H1 (cell line): Measurements from ENCODE around the gene ZNF454. TPM values are rescaled to one million over a fixed set of nuclear protein-coding genes. Genes with fewer than 3 reads are reported as not detected.

ENCODE experiments used
- CTCF ChIA-PET: fragments of 300-600 bp; sonication (Branson Sonifier 250); formaldehyde crosslinking; loops from one replicate; lab custom pipeline; 2021; ENCODE audit not compliant: partially characterized antibody; lab: Charles Lee
- POLR2A ChIA-PET: fragments of 300-600 bp; sonication (Branson Sonifier 250); formaldehyde crosslinking; loops from one replicate; lab custom pipeline; 2021; ENCODE audit warnings: inconsistent platforms; ENCODE audit not compliant: partially characterized antibody; lab: Charles Lee
- DNase-seq, 2 experiments: peaks; one replicate each; pipeline versions ENCODE4 v3.0.0 to v3.0.0-alpha.2; 2010 to 2022; ENCODE audit warnings: low spot score in 2 of 2, low read depth in 1 of 2, mixed read lengths in 1 of 2
- FAIRE-seq: peaks from 2 replicates; lab custom pipeline; 2011; peaks lifted over from hg19 to GRCh38; lab: Jason Lieb, UNC
- H2AFZ ChIP-seq: 2 replicates; pipeline ENCODE4 v1.8.1; 2012; ENCODE audit warnings: low read length, inconsistent platforms
- H2AK5ac ChIP-seq: 2 replicates; pipeline ENCODE4 v1.6.1; 2013; ENCODE audit warnings: low read depth, low read length
- H2BK120ac ChIP-seq: replicated peaks from 2 replicates; pipeline ENCODE3; 2013; ENCODE audit warnings: low read depth, low read length, inconsistent platforms
- H2BK12ac ChIP-seq: 2 replicates; pipeline ENCODE4 v1.6.1; 2013; ENCODE audit warnings: low read depth, low read length
- H2BK15ac ChIP-seq: 2 replicates; pipeline ENCODE4 v1.6.1; 2013; ENCODE audit warnings: low read length
- H2BK20ac ChIP-seq: 2 replicates; pipeline ENCODE4 v1.6.1; 2013; ENCODE audit warnings: low read length
- H2BK5ac ChIP-seq: 2 replicates; pipeline ENCODE4 v1.6.1; 2013; ENCODE audit warnings: low read depth, low read length
- H3K14ac ChIP-seq: 2 replicates; pipeline ENCODE4 v1.6.1; 2013; ENCODE audit warnings: inconsistent platforms; ENCODE audit not compliant: insufficient read length
- H3K18ac ChIP-seq: 2 replicates; pipeline ENCODE4 v1.6.1; 2013; ENCODE audit warnings: low read length; ENCODE audit errors: extremely low read depth
- H3K23ac ChIP-seq: 2 replicates; pipeline ENCODE4 v1.6.1; 2013; ENCODE audit warnings: inconsistent platforms; ENCODE audit not compliant: insufficient read length
- H3K23me2 ChIP-seq: 2 replicates; pipeline ENCODE4 v1.6.1; 2013; ENCODE audit warnings: low read depth, low read length
- H3K27ac ChIP-seq: 2 replicates; pipeline ENCODE4 v1.6.1; 2011; ENCODE audit warnings: low read depth, low read length, inconsistent platforms
- H3K27me3 ChIP-seq, 4 experiments: replicated peaks in 1 of 4; 1 replicate in 1 of 4; 2 replicates in 3 of 4; pipeline versions ENCODE4 v1.6.1 to v1.8.1; 2011 to 2013; ENCODE audit warnings: low read length in 3 of 4, mild to moderate bottlenecking in 3 of 4, inconsistent platforms in 2 of 4, mixed read lengths in 2 of 4, moderate library complexity in 1 of 4; ENCODE audit not compliant: control insufficient read depth in 3 of 4, insufficient read depth in 3 of 4; ENCODE audit errors: extremely low read depth in 1 of 4
- H3K36me3 ChIP-seq, 4 experiments: 2 replicates each; pipeline versions ENCODE4 v1.6.1 to v1.8.1; 2011 to 2013; ENCODE audit warnings: mild to moderate bottlenecking in 4 of 4, low read length in 3 of 4, moderate library complexity in 2 of 4, control low read depth in 1 of 4, inconsistent platforms in 1 of 4; ENCODE audit not compliant: insufficient read depth in 4 of 4, control insufficient read depth in 2 of 4
- H3K4ac ChIP-seq: replicated peaks from 2 replicates; pipeline ENCODE3; 2013; ENCODE audit warnings: low read length, low read depth, mixed read lengths, inconsistent platforms; ENCODE audit not compliant: insufficient read length
- H3K4me1 ChIP-seq, 4 experiments: replicated peaks in 1 of 4; 1 replicate in 1 of 4; 2 replicates in 3 of 4; pipeline versions ENCODE4 v1.6.1 to v1.8.1; 2011 to 2013; ENCODE audit warnings: low read length in 3 of 4, inconsistent platforms in 2 of 4, mixed read lengths in 1 of 4; ENCODE audit not compliant: insufficient read depth in 4 of 4, control insufficient read depth in 3 of 4
- H3K4me2 ChIP-seq, 2 experiments: 2 replicates each; pipeline versions ENCODE4 v1.6.1 to v1.8.1; 2011 to 2013; ENCODE audit warnings: low read depth in 2 of 2, low read length in 2 of 2, control low read depth in 1 of 2, inconsistent platforms in 1 of 2, mild to moderate bottlenecking in 1 of 2; ENCODE audit not compliant: insufficient read depth in 1 of 2
- H3K4me3 ChIP-seq, 4 experiments: fragments of 200-600, 300-600 bp in 1 of 4; sonication (generic), shearing (Covaris generic), sonication (Bioruptor Twin) in 1 of 4; 2 replicates each; pipeline versions ENCODE4 v1.5.1 to v1.8.1; 2011 to 2016; ENCODE audit warnings: low read length in 4 of 4, low read depth in 3 of 4, control low read depth in 2 of 4, inconsistent platforms in 2 of 4, mild to moderate bottlenecking in 2 of 4, mixed read lengths in 1 of 4, moderate library complexity in 1 of 4; ENCODE audit not compliant: insufficient read depth in 2 of 4; ENCODE audit errors: extremely low read depth in 1 of 4
- H3K56ac ChIP-seq: replicated peaks from 2 replicates; pipeline ENCODE3; 2013; ENCODE audit warnings: low read depth, mild to moderate bottlenecking, mixed read lengths, low read length, inconsistent platforms; ENCODE audit not compliant: insufficient read length
- H3K79me1 ChIP-seq: 2 replicates; pipeline ENCODE4 v1.6.1; 2013; ENCODE audit warnings: low read depth, low read length, control low read depth
- H3K79me2 ChIP-seq, 2 experiments: 2 replicates each; pipeline versions ENCODE4 v1.6.1 to v1.8.1; 2012 to 2013; ENCODE audit warnings: low read length in 2 of 2, mild to moderate bottlenecking in 2 of 2, inconsistent platforms in 1 of 2; ENCODE audit not compliant: insufficient read depth in 2 of 2, control insufficient read depth in 1 of 2
- H3K9ac ChIP-seq, 4 experiments: replicated peaks in 1 of 4; 1 replicate in 1 of 4; 2 replicates in 3 of 4; pipeline versions ENCODE4 v1.6.1 to v1.8.1; 2011 to 2013; ENCODE audit warnings: low read depth in 3 of 4, low read length in 3 of 4, control low read depth in 2 of 4, mild to moderate bottlenecking in 2 of 4, moderate library complexity in 2 of 4, inconsistent platforms in 1 of 4; ENCODE audit errors: extremely low read depth in 1 of 4
- H3K9me3 ChIP-seq, 2 experiments: 2 replicates each; pipeline versions ENCODE4 v1.6.1 to v1.8.1; 2012 to 2013; ENCODE audit warnings: mild to moderate bottlenecking in 2 of 2, moderate library complexity in 2 of 2, control low read depth in 1 of 2, inconsistent platforms in 1 of 2, low read depth in 1 of 2, low read length in 1 of 2, mixed read lengths in 1 of 2; ENCODE audit not compliant: insufficient read depth in 2 of 2
- H4K20me1 ChIP-seq, 2 experiments: replicated peaks in 1 of 2; 2 replicates each; pipeline versions ENCODE3 to v1.8.1; 2011 to 2013; ENCODE audit warnings: inconsistent platforms in 2 of 2, low read length in 2 of 2, mild to moderate bottlenecking in 1 of 2; ENCODE audit not compliant: insufficient read depth in 2 of 2, control insufficient read depth in 1 of 2
- H4K5ac ChIP-seq: 2 replicates; pipeline ENCODE4 v1.6.1; 2013; ENCODE audit warnings: low read length, low read depth, mixed read lengths, inconsistent platforms; ENCODE audit not compliant: insufficient read length
- H4K8ac ChIP-seq: 2 replicates; pipeline ENCODE4 v1.8.0; 2013; ENCODE audit warnings: mild to moderate bottlenecking, moderate library complexity, low read length, inconsistent platforms; ENCODE audit not compliant: insufficient read depth; ENCODE audit errors: extremely low read depth
- H4K91ac ChIP-seq: replicated peaks from 2 replicates; pipeline ENCODE3; 2013; ENCODE audit warnings: low read length, mixed read lengths, inconsistent platforms; ENCODE audit not compliant: insufficient read length
- BACH1 ChIP-seq: IDR thresholded peaks from 2 replicates; pipeline ENCODE4 v1.6.1; 2012; ENCODE audit warnings: low read length, improper control_type of control experiment
- BCL11A ChIP-seq, 2 experiments: IDR thresholded peaks; one replicate each; pipeline ENCODE4 v1.6.1; 2011; ENCODE audit warnings: low read depth in 2 of 2, low read length in 2 of 2, mild to moderate bottlenecking in 2 of 2
- CBX5 ChIP-seq: fragments of 300-800, 300-1000 bp; sonication (generic); IDR thresholded peaks from 2 replicates; pipeline ENCODE4 v1.7.1; 2016; ENCODE audit warnings: antibody characterized with exemption, low read length, low read depth
- CBX8 ChIP-seq: fragments of 300-800, 300-1000 bp; sonication (generic); IDR thresholded peaks from 2 replicates; pipeline ENCODE4 v1.7.1; 2016; ENCODE audit warnings: low read depth, low read length, borderline replicate concordance
- CHD1 ChIP-seq: IDR thresholded peaks from 2 replicates; pipeline ENCODE4 v1.6.1; 2012; ENCODE audit warnings: low read depth, low read length, improper control_type of control experiment
- FOSL1 ChIP-seq: IDR thresholded peaks from 2 replicates; pipeline ENCODE4 v1.6.1; 2011; ENCODE audit warnings: mild to moderate bottlenecking, low read depth, low read length, moderate library complexity; ENCODE audit not compliant: insufficient read depth
- JUN ChIP-seq: IDR thresholded peaks from 2 replicates; pipeline ENCODE4 v1.6.1; 2011; ENCODE audit warnings: low read depth, mild to moderate bottlenecking, improper control_type of control experiment, low read length
- SUZ12 ChIP-seq: fragments of 200-600 bp; sonication (generic); IDR thresholded peaks from 2 replicates; pipeline ENCODE4 v1.6.1; 2012; ENCODE audit warnings: mild to moderate bottlenecking, inconsistent platforms, low read length, moderate library complexity, mixed read lengths
- YY1 ChIP-seq: IDR thresholded peaks from 2 replicates; pipeline ENCODE4 v1.6.1; 2011; ENCODE audit warnings: low read depth, mild to moderate bottlenecking, low read length
- WGBS, 2 experiments: shearing (Covaris generic) in 1 of 2; methylation state at CpG; one replicate each; pipeline versions ENCODE4 v1.1.6 to v1.1.7; 2013 to 2015; ENCODE audit warnings: low lambda C conversion rate in 2 of 2, mixed read lengths in 2 of 2, inconsistent platforms in 1 of 2, low coverage in 1 of 2, missing lambda C conversion rate in 1 of 2; ENCODE audit not compliant: insufficient replicate concordance in 2 of 2, insufficient coverage in 1 of 2, insufficient read length in 1 of 2; ENCODE audit errors: extremely low coverage in 1 of 2, missing lambda C conversion rate in 1 of 2; 5-methylcytosine and 5-hydroxymethylcytosine counted together
- polyA plus RNA-seq, 7 experiments: library from polyadenylated mRNA; depleted of rRNA in 3 of 7; stranded (reverse) in 5 of 7; unstranded in 2 of 7; fragments of >200 nt in 5 of 7; fragments of 200-250 nt in 2 of 7; gene quantifications; 1 replicate in 5 of 7; 2 replicates in 1 of 7; 4 replicates in 1 of 7; pipeline versions ENCODE4 v1.2.1 to v1.2.3, GENCODE V29; 2011 to 2013; ENCODE audit warnings: missing spikeins in 2 of 7, mixed read lengths in 2 of 7
- total RNA-seq: library from RNA; stranded (reverse); fragmentation: NEBNext Ultra II Directional; extraction: Animal tissue kit (Norgen Biotek cat#: 25700); gene quantifications from 2 replicates; pipeline ENCODE4 v1.2.1, GENCODE V29; 2021
- TF ChIP-seq, protein P1 (sequence below): IDR thresholded peaks from 2 replicates; pipeline ENCODE4 v1.6.1; 2012; ENCODE audit warnings: inconsistent platforms

The ZNF454 gene
- total and polyA plus RNA-seq, 2 of the 8 experiments (the other 6 are each of a cell fraction or from before 2014, with no cell fraction given): 0.33 to 1.2 TPM

DNA sequence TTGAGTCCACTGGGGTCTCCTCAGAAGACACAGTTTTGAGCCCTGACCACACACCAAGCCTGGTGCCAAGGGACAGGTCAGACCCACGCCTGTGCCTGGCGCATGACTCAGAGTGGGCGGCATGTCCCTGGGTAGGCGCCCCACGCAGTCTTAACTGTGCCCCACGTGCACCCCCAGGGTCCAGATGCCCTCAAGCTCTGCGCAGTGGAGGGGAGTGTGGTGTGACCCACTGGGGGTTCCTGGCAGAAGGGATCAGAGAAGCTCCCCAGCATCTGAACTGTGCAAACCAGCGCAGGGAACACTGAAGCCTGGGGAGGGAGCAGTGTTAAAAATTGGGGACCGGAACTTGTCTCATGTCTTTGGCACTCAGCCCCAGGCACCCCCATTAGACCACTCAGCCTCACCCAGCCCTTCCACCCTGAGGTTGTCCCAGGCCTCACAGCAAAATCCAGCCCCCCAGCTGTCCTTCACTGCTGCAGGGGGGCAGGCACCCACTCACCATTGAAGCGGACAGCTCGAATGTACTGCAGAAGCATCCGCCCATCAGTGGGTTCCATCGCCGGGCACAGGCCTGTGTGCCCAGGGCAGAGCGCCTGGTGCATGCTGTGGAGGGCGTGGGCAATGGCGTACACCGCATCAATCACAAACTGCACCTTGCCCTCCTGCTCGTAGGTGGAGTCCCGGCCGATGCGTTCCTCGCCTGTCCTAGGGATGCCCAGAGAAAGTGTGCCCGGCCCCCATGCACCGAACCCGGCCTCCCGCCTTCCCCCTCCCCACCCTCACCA, 47.6 kb downstream of the ZNF454 start:
- H4K91ac ChIP-seq: no peak overlapping the region
- H3K4me3 ChIP-seq: no peak overlapping the region
- no peak overlapping the region for H2BK120ac ChIP-seq
- H3K27me3 ChIP-seq: peaks cover 6 to 12% (median 11%) of the 10 kb centered on the region in 4 experiments
- no peaks in the 10 kb centered on the region for H3K23me2 ChIP-seq
- CTCF ChIA-PET: interaction anchor here (1.4 kb wide), 1 partner anchor 178 kb away, joined by 4 read pairs; no protein-coding TSS in a partner anchor
- no peaks in the 10 kb centered on the region for H3K4me1 ChIP-seq
- H3K79me2 ChIP-seq: no peaks in the 10 kb centered on the region
- H3K4ac ChIP-seq: no peak overlapping the region
- 82% methylated on average over 17 of the region's 27 CpGs; no CpG with 5 or more reads in 1 of the 2 experiments for WGBS, 2 experiments
- H3K9ac ChIP-seq: no peak overlapping the region
- no peaks in the 10 kb centered on the region for H3K36me3 ChIP-seq
- H2BK20ac ChIP-seq: no peak overlapping the region
- H2AFZ ChIP-seq: no peak overlapping the region
- no peak for TF ChIP-seq FOSL1
- TF ChIP-seq BACH1: no peak
- TF ChIP-seq YY1: no peak
- no peak for TF ChIP-seq CBX8
- TF ChIP-seq BCL11A (IDR thresholded peaks at IDR 0.05; ENCODE audit: low read depth in 2 of 2, low read length in 2 of 2): no peak
- TF ChIP-seq CHD1: no peak
- TF ChIP-seq SUZ12: no peak
- TF ChIP-seq JUN: no peak
- TF ChIP-seq, protein P1, sequence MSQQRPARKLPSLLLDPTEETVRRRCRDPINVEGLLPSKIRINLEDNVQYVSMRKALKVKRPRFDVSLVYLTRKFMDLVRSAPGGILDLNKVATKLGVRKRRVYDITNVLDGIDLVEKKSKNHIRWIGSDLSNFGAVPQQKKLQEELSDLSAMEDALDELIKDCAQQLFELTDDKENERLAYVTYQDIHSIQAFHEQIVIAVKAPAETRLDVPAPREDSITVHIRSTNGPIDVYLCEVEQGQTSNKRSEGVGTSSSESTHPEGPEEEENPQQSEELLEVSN: no peak
- TF ChIP-seq CBX5: no peak
- TF ChIP-seq, all 59 proteins: peak for 0
- H3K4me2 ChIP-seq: no peak overlapping the region
- H4K20me1 ChIP-seq: no peaks in the 10 kb centered on the region
- no peak overlapping the region for H3K23ac ChIP-seq
- DNase-seq: no peak
- H3K14ac ChIP-seq: no peak overlapping the region
- FAIRE-seq: no peak
- H3K9me3 ChIP-seq: peaks cover 56 to 85% of the 10 kb centered on the region in 2 experiments
- H2AK5ac ChIP-seq: no peak overlapping the region
- H2BK5ac ChIP-seq: no peak overlapping the region
- no peak overlapping the region for H4K5ac ChIP-seq
- no peaks in the 10 kb centered on the region for H3K79me1 ChIP-seq
- H4K8ac ChIP-seq: no peak overlapping the region
- no peak overlapping the region for H2BK12ac ChIP-seq
- no peak overlapping the region for H3K56ac ChIP-seq
- H3K18ac ChIP-seq: no peak overlapping the region
- no peak overlapping the region for H2BK15ac ChIP-seq
- no peak overlapping the region for H3K27ac ChIP-seq
- POLR2A ChIA-PET: no interaction called here
